SK-N-SH treated with all-trans-retinoic acid at 6 μM for 48 hours (cell line): Measurements from ENCODE around the gene ZNF227.

Experiments
- ARNTL ChIP-seq: fragments of 450-650 bp; formaldehyde crosslinking; IDR thresholded peaks from 2 replicates; pipeline ENCODE4 v1.5.0; 2020; ENCODE audit warnings: low read depth, mild to moderate bottlenecking, moderate library complexity, borderline replicate concordance
- GLIS3 ChIP-seq: fragments of 250-450 bp; sonication (Bioruptor Pico); IDR thresholded peaks from 2 replicates; pipeline ENCODE4 v1.5.0; 2020; ENCODE audit warnings: mild to moderate bottlenecking, moderate library complexity
- PATZ1 ChIP-seq: fragments of 250-450 bp; sonication (Bioruptor Pico); IDR thresholded peaks from 2 replicates; pipeline ENCODE4 v1.8.0; 2020; ENCODE audit warnings: mild to moderate bottlenecking, moderate library complexity, borderline replicate concordance
- TCF4 ChIP-seq: fragments of 250-450 bp; sonication (Bioruptor Pico); IDR thresholded peaks from 2 replicates; pipeline ENCODE4 v1.8.0; 2021; ENCODE audit warnings: mild to moderate bottlenecking, moderate library complexity, borderline replicate concordance
- ZC3H10 ChIP-seq: fragments of 250-450 bp; sonication (Bioruptor Pico); IDR thresholded peaks from 2 replicates; pipeline ENCODE4 v1.5.1; 2021; ENCODE audit warnings: mild to moderate bottlenecking, moderate library complexity
- ZFP3 ChIP-seq: fragments of 250-450 bp; sonication (Bioruptor Pico); IDR thresholded peaks from 2 replicates; pipeline ENCODE4 v1.5.0; 2020; ENCODE audit warnings: mild to moderate bottlenecking, moderate library complexity
- ZFP30 ChIP-seq: fragments of 450-650 bp; formaldehyde crosslinking; IDR thresholded peaks from 2 replicates; pipeline ENCODE4 v1.5.0; 2022; ENCODE audit warnings: mild to moderate bottlenecking, moderate library complexity
- ZNF565 ChIP-seq: fragments of 450-650 bp; formaldehyde crosslinking; conservative IDR thresholded peaks from 2 replicates; pipeline ENCODE4 v1.5.0; 2020; ENCODE audit warnings: low read depth, mild to moderate bottlenecking, moderate library complexity
- ZNF8 ChIP-seq: fragments of 450-650 bp; formaldehyde crosslinking; IDR thresholded peaks from 2 replicates; pipeline ENCODE4 v1.5.0; 2020; ENCODE audit warnings: mild to moderate bottlenecking, moderate library complexity
- TF ChIP-seq, protein P1 (sequence below): fragments of 250-450 bp; sonication (Bioruptor Pico); IDR thresholded peaks from 2 replicates; pipeline ENCODE4 v1.5.1; 2020; ENCODE audit warnings: low read depth, mild to moderate bottlenecking, moderate library complexity
- TF ChIP-seq, protein P2 (sequence below): fragments of 250-450 bp; sonication (Bioruptor Pico); IDR thresholded peaks from 2 replicates; pipeline ENCODE4 v1.8.0; 2021; ENCODE audit warnings: low read depth, mild to moderate bottlenecking, moderate library complexity, borderline replicate concordance

DNA sequence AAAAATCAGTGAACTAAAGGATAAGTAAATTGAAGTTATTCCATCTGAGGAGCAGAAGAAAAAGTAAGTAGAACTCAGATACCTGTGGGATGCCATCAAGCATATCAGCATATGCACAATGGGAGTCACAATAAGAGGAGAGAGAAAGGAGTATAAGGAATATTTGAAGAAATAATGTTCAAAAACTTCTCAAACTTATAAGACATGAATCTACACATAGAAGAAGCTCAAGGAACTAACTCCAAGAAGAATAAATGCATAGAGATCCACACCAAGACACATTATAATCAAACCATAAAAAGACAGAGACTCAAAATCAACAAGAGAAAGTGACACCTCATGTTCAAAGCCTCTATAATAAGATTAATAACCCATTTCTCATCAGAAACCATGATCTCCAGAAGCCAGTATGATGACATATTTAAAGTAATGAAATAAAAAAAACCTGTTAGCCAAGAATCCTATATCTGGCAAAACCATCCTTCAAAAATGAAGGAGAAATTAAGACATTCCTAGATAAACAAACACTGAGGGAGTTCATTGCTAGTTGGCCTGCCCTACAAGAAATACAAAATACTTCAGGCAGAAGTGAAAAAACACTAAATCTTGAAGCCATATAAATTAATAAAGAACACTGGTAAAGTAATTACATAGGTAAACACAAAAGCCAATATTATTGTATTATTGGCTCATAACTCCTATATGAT lies 43.5 kb downstream of the ZNF227 start:
- TF ChIP-seq ZNF8 = no peak
- no peak for TF ChIP-seq ZNF565 (CRISPR knock-in tag)
- TF ChIP-seq ARNTL (CRISPR knock-in tag) = no peak
- no peak for TF ChIP-seq ZC3H10 (CRISPR knock-in tag)
- no peak for TF ChIP-seq TCF4 (CRISPR knock-in tag)
- no peak for TF ChIP-seq ZFP30 (CRISPR knock-in tag)
- TF ChIP-seq, protein P1, sequence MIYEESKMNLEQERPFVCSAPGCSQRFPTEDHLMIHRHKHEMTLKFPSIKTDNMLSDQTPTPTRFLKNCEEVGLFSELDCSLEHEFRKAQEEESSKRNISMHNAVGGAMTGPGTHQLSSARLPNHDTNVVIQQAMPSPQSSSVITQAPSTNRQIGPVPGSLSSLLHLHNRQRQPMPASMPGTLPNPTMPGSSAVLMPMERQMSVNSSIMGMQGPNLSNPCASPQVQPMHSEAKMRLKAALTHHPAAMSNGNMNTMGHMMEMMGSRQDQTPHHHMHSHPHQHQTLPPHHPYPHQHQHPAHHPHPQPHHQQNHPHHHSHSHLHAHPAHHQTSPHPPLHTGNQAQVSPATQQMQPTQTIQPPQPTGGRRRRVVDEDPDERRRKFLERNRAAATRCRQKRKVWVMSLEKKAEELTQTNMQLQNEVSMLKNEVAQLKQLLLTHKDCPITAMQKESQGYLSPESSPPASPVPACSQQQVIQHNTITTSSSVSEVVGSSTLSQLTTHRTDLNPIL (CRISPR knock-in tag) = no peak
- no peak for TF ChIP-seq GLIS3 (CRISPR knock-in tag)
- TF ChIP-seq PATZ1 (CRISPR knock-in tag) = no peak
- TF ChIP-seq, protein P2, sequence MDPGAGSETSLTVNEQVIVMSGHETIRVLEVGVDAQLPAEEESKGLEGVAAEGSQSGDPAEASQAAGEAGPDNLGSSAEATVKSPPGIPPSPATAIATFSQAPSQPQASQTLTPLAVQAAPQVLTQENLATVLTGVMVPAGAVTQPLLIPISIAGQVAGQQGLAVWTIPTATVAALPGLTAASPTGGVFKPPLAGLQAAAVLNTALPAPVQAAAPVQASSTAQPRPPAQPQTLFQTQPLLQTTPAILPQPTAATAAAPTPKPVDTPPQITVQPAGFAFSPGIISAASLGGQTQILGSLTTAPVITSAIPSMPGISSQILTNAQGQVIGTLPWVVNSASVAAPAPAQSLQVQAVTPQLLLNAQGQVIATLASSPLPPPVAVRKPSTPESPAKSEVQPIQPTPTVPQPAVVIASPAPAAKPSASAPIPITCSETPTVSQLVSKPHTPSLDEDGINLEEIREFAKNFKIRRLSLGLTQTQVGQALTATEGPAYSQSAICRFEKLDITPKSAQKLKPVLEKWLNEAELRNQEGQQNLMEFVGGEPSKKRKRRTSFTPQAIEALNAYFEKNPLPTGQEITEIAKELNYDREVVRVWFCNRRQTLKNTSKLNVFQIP (CRISPR knock-in tag) = no peak
- TF ChIP-seq ZFP3 (CRISPR knock-in tag) = no peak
